ENCODE results near the gene ABTB2.

GRCh38 chr11:34179026-34179675 is 178.7 kb downstream of the ABTB2 start:
- TF ChIP-seq CTCF (IDR thresholded peaks at IDR 0.05): no peak
- no peak for TF ChIP-seq POLR2A (IDR thresholded peaks at IDR 0.05)

Data from Peyer's patch (tissue), 4 donors.